HEK293 (cell line): Measurements from ENCODE around the gene CASKIN2.
A peak's percentile ranks its signal among the peaks of the same experiment; 100 is the strongest.

Experiments used
- CTCF ChIA-PET: fragments of 350-600 bp; formaldehyde crosslinking; extraction: SDS; loops from one replicate; lab custom pipeline; 2021; ENCODE audit warnings: antibody characterized with exemption; lab: Yijun Ruan, JAX
- POLR2A ChIA-PET: fragments of 300-600 bp; formaldehyde crosslinking; extraction: SDS; loops from one replicate; lab custom pipeline; 2020; ENCODE audit warnings: antibody characterized with exemption, inconsistent platforms; lab: Yijun Ruan, JAX
- H3K27ac ChIP-seq: fragments of 200-500 bp; sonication (Bioruptor generic); 2 replicates; pipeline ENCODE4 v1.5.1; 2014; ENCODE audit warnings: low read depth, low read length, control low read depth, inconsistent platforms; ENCODE audit errors: extremely low read depth
- H3K36me3 ChIP-seq, 2 experiments: fragments of 200-500 bp in 1 of 2; sonication (Bioruptor generic) in 1 of 2; 1 replicate in 1 of 2; 2 replicates in 1 of 2; pipeline ENCODE4 v1.5.1; 2014 to 2017; ENCODE audit warnings: inconsistent platforms in 2 of 2, low read length in 2 of 2; ENCODE audit not compliant: control insufficient read depth in 2 of 2, insufficient read depth in 1 of 2
- H3K4me1 ChIP-seq: fragments of 200-500 bp; sonication (Bioruptor generic); 2 replicates; pipeline ENCODE4 v1.5.1; 2014; ENCODE audit warnings: mild to moderate bottlenecking, low read length, inconsistent platforms; ENCODE audit not compliant: control insufficient read depth, insufficient read depth
- H3K4me3 ChIP-seq: 2 replicates; pipeline ENCODE4 v1.5.1; 2011; ENCODE audit warnings: low read depth, mild to moderate bottlenecking, control low read depth, low read length, moderate library complexity
- H3K9me3 ChIP-seq: fragments of 200-500 bp; sonication (Bioruptor generic); 2 replicates; pipeline ENCODE4 v1.5.1; 2014; ENCODE audit warnings: low read depth, low read length, inconsistent platforms; ENCODE audit not compliant: control insufficient read depth, insufficient read depth
- EGR2 ChIP-seq: fragments of 450-650 bp; formaldehyde crosslinking; IDR thresholded peaks from 2 replicates; pipeline ENCODE4 v1.5.1; 2016; ENCODE audit warnings: low read depth, missing biosample characterization, missing genetic modification characterization
- GLIS1 ChIP-seq: fragments of 450-650 bp; formaldehyde crosslinking; IDR thresholded peaks from 2 replicates; pipeline ENCODE4 v1.5.1; 2016; ENCODE audit warnings: missing biosample characterization, missing genetic modification characterization
- GLIS2 ChIP-seq: fragments of 450-650 bp; formaldehyde crosslinking; IDR thresholded peaks from 2 replicates; pipeline ENCODE4 v1.5.1; 2016; ENCODE audit warnings: missing biosample characterization, missing genetic modification characterization
- PRDM1 ChIP-seq: fragments of 450-650 bp; formaldehyde crosslinking; IDR thresholded peaks from 2 replicates; pipeline ENCODE4; 2016; ENCODE audit warnings: missing biosample characterization, missing genetic modification characterization
- SCRT2 ChIP-seq: fragments of 450-650 bp; formaldehyde crosslinking; IDR thresholded peaks from 2 replicates; pipeline ENCODE4 v1.5.1; 2016; ENCODE audit warnings: missing biosample characterization, missing genetic modification characterization
- ZIC2 ChIP-seq: fragments of 450-650 bp; formaldehyde crosslinking; IDR thresholded peaks from 2 replicates; pipeline ENCODE4 v1.5.1; 2016; ENCODE audit warnings: missing biosample characterization, missing genetic modification characterization
- ZNF146 ChIP-seq: fragments of 450-650 bp; formaldehyde crosslinking; IDR thresholded peaks from 2 replicates; pipeline ENCODE4 v1.5.1; 2016; ENCODE audit warnings: missing biosample characterization, missing genetic modification characterization
- ZNF221 ChIP-seq: fragments of 450-650 bp; formaldehyde crosslinking; IDR thresholded peaks from 2 replicates; pipeline ENCODE4 v1.5.1; 2017; ENCODE audit warnings: missing biosample characterization, missing genetic modification characterization, borderline replicate concordance
- ZNF311 ChIP-seq: fragments of 450-650 bp; formaldehyde crosslinking; IDR thresholded peaks from 2 replicates; pipeline ENCODE4 v1.5.1; 2017; ENCODE audit warnings: missing biosample characterization, missing genetic modification characterization, borderline replicate concordance
- ZNF423 ChIP-seq: fragments of 450-650 bp; formaldehyde crosslinking; IDR thresholded peaks from 2 replicates; pipeline ENCODE4 v1.5.1; 2016; ENCODE audit warnings: missing biosample characterization, missing genetic modification characterization
- ZNF501 ChIP-seq: fragments of 450-650 bp; formaldehyde crosslinking; IDR thresholded peaks from 2 replicates; pipeline ENCODE4 v1.5.1; 2016; ENCODE audit warnings: missing biosample characterization, missing genetic modification characterization
- ZNF510 ChIP-seq: fragments of 450-650 bp; formaldehyde crosslinking; IDR thresholded peaks from 2 replicates; pipeline ENCODE4 v1.5.1; 2018; ENCODE audit warnings: mild to moderate bottlenecking, missing genetic modification characterization, missing biosample characterization; ENCODE audit not compliant: insufficient replicate concordance
- ZNF548 ChIP-seq: fragments of 450-650 bp; formaldehyde crosslinking; IDR thresholded peaks from 2 replicates; pipeline ENCODE4 v1.5.1; 2016; ENCODE audit warnings: missing biosample characterization, missing genetic modification characterization
- ZNF585B ChIP-seq: fragments of 450-650 bp; formaldehyde crosslinking; IDR thresholded peaks from 2 replicates; pipeline ENCODE4 v1.5.1; 2016; ENCODE audit warnings: missing biosample characterization, missing genetic modification characterization
- ZNF626 ChIP-seq: fragments of 450-650 bp; sonication (Bioruptor Pico); formaldehyde crosslinking; IDR thresholded peaks from 2 replicates; pipeline ENCODE4 v1.5.1; 2018; ENCODE audit warnings: missing biosample characterization, missing genetic modification characterization, inconsistent platforms
- TF ChIP-seq, protein P1 (sequence below): fragments of 450-650 bp; formaldehyde crosslinking; IDR thresholded peaks from 2 replicates; pipeline ENCODE4 v1.5.1; 2016; ENCODE audit warnings: missing biosample characterization, missing genetic modification characterization
- TF ChIP-seq, protein P2 (sequence below): fragments of 450-650 bp; formaldehyde crosslinking; IDR thresholded peaks from 2 replicates; pipeline ENCODE4 v1.5.1; 2016; ENCODE audit warnings: missing biosample characterization, missing genetic modification characterization, borderline replicate concordance
- TF ChIP-seq, protein P3 (sequence below): fragments of 450-650 bp; formaldehyde crosslinking; IDR thresholded peaks from 2 replicates; pipeline ENCODE4 v1.5.1; 2017; ENCODE audit warnings: missing biosample characterization, missing genetic modification characterization
- TF ChIP-seq, protein P4 (sequence below): fragments of 450-650 bp; formaldehyde crosslinking; IDR thresholded peaks from 2 replicates; pipeline ENCODE4 v1.5.1; 2016; ENCODE audit warnings: missing biosample characterization, missing genetic modification characterization

CASKIN2 gene

DNA sequence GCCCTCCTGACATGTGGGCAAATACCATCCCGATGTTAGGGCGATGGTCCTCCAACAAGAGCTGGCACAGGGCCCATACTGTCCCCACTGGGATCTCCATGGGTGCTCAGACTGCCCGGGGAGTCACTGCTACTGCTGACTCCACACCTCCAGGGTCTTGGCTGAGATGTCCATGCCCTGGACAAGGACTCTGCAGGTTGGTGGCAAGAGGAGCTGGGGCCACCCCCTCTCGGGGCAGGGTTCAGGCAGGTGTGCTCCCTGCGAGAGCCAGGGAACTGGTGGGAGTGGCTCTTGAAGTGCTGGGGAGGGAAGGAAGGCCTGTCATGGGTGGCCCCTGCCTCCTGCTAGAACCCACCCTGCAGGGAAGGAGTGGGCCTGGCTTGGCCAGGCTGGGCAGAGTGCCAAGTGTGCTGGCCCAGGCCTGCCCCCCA is 6.4 kb downstream of the CASKIN2 start (continued):
- no peak for TF ChIP-seq ZNF146 (tag by site-specific recombination)
- TF ChIP-seq, protein P1, sequence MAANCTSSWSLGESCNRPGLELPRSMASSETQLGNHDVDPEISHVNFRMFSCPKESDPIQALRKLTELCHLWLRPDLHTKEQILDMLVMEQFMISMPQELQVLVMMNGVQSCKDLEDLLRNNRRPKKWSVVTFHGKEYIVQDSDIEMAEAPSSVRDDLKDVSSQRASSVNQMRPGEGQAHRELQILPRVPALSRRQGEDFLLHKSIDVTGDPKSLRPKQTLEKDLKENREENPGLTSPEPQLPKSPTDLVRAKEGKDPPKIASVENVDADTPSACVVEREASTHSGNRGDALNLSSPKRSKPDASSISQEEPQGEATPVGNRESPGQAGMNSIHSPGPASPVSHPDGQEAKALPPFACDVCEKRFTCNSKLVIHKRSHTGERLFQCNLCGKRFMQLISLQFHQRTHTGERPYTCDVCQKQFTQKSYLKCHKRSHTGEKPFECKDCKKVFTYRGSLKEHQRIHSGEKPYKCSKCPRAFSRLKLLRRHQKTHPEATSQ (tag by site-specific recombination) = no peak
- TF ChIP-seq EGR2 = no peak
- no peak for TF ChIP-seq ZNF548 (tag by site-specific recombination)
- TF ChIP-seq, protein P2, sequence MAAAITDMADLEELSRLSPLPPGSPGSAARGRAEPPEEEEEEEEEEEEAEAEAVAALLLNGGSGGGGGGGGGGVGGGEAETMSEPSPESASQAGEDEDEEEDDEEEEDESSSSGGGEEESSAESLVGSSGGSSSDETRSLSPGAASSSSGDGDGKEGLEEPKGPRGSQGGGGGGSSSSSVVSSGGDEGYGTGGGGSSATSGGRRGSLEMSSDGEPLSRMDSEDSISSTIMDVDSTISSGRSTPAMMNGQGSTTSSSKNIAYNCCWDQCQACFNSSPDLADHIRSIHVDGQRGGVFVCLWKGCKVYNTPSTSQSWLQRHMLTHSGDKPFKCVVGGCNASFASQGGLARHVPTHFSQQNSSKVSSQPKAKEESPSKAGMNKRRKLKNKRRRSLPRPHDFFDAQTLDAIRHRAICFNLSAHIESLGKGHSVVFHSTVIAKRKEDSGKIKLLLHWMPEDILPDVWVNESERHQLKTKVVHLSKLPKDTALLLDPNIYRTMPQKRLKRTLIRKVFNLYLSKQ (tag by site-specific recombination) = no peak
- no peak for TF ChIP-seq ZNF423
- TF ChIP-seq GLIS2 (tag by site-specific recombination) = peak; percentile 58
- TF ChIP-seq, protein P3, sequence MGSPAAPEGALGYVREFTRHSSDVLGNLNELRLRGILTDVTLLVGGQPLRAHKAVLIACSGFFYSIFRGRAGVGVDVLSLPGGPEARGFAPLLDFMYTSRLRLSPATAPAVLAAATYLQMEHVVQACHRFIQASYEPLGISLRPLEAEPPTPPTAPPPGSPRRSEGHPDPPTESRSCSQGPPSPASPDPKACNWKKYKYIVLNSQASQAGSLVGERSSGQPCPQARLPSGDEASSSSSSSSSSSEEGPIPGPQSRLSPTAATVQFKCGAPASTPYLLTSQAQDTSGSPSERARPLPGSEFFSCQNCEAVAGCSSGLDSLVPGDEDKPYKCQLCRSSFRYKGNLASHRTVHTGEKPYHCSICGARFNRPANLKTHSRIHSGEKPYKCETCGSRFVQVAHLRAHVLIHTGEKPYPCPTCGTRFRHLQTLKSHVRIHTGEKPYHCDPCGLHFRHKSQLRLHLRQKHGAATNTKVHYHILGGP (tag by site-specific recombination) = no peak
- no peak for TF ChIP-seq ZNF626 (tag by site-specific recombination)
- no peak for TF ChIP-seq ZNF221 (tag by site-specific recombination)
- TF ChIP-seq, all 188 proteins: peak for 3

DNA sequence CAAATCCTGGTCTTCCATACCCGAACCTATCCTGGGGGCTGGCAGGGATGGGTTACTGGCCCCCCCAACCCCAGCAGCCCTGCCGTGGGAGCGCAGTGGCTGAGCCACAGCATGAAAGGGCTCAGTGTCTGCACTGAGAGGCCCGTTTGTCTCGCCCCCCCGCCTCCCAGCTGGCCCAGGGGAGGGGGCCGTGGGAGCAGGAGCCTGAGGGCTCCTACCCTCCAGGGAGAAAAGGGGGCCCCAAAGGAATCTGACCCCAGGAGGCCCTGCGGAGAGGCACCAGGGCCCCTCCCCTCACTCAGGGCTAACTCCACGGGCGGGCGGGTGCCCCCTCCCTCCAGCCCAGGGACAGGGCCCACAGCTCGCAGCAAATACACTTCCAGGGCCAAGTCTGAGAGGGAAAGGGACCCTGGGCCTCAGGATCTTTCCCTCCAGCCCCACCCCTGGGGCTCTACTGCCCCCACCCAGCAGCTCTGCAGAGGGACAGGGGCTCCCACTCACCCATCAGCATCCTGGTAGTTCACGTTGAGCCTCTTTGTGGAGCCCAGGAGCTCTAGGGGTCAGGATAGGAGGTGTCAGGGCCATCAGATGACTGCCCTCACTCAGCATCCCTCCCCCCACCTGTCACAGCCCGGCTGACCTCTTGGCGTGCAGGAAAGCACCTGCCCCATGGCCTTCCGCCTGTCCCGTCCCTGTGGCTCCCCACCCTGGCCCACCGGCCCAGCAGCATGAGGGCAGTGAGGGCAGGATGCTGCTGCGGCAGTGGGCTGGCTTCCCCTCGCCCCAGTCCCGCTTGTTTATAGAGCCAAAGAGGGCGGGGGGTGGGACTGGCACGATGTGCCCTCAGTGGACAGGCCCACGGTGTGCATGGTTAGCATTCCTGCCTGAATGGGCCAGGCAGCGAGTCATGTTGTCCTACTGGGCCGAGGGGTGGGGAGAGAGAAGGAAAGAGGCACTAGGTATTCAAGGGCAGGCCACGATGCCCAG is 7.3 kb downstream of the CASKIN2 start:
- no peaks in the 10 kb centered on the region for H3K4me1 ChIP-seq
- CTCF ChIA-PET = interaction anchor here (1.3 kb wide), 1 partner anchor 9 kb away, joined by 3 read pairs; the partner anchor contains the start of gene TSEN54
- POLR2A ChIA-PET = interaction anchor here (0.6 to 1.3 kb wide), 3 partner anchors 8 to 379 kb away, joined by 3 to 6 read pairs (median 3); partner anchors contain the start of gene TSEN54
- no peak overlapping the region for H3K27ac ChIP-seq
- H3K4me3 ChIP-seq = no peak overlapping the region
- H3K36me3 ChIP-seq = peaks cover 6 to 82% of the 10 kb centered on the region in 2 experiments; a peak in 2 of 3 replicates
- TF ChIP-seq, protein P4, sequence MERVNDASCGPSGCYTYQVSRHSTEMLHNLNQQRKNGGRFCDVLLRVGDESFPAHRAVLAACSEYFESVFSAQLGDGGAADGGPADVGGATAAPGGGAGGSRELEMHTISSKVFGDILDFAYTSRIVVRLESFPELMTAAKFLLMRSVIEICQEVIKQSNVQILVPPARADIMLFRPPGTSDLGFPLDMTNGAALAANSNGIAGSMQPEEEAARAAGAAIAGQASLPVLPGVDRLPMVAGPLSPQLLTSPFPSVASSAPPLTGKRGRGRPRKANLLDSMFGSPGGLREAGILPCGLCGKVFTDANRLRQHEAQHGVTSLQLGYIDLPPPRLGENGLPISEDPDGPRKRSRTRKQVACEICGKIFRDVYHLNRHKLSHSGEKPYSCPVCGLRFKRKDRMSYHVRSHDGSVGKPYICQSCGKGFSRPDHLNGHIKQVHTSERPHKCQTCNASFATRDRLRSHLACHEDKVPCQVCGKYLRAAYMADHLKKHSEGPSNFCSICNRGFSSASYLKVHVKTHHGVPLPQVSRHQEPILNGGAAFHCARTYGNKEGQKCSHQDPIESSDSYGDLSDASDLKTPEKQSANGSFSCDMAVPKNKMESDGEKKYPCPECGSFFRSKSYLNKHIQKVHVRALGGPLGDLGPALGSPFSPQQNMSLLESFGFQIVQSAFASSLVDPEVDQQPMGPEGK = 0 out of 2 replicates have a peak, but pooled peaks have one; percentile 9
- 0 out of 2 replicates have a peak, but pooled peaks have one; percentile 9 for TF ChIP-seq GLIS1 (tag by site-specific recombination)
- no peak for TF ChIP-seq ZNF510 (tag by site-specific recombination)
- no peak for TF ChIP-seq PRDM1 (tag by site-specific recombination)
- TF ChIP-seq ZNF501 (tag by site-specific recombination) = no peak
- TF ChIP-seq GLIS2 (tag by site-specific recombination) = peak; percentile 29; the same call in 1 of the 2 replicates
- peak; percentile 28; the same call in 1 of the 2 replicates for TF ChIP-seq ZIC2
- 0 out of 2 replicates have a peak, but pooled peaks have one; percentile 27 for TF ChIP-seq SCRT2 (tag by site-specific recombination)
- no peak for TF ChIP-seq ZNF311 (tag by site-specific recombination)
- TF ChIP-seq ZNF585B (tag by site-specific recombination) = no peak
- no peaks in the 10 kb centered on the region for H3K9me3 ChIP-seq
